Esophagus (tissue), 2 donors: Measurements from ENCODE around the gene FKBP5. TPM values are rescaled to one million over a fixed set of nuclear protein-coding genes. Genes with fewer than 3 reads are reported as not detected.

Experiments used
- H3K27ac ChIP-seq, 2 donors: one replicate each; pipeline ENCODE4 v1.5.1; 2013; ENCODE audit warnings: low read depth in 2 of 2, mild to moderate bottlenecking in 2 of 2, inconsistent platforms in 1 of 2, low read length in 1 of 2, moderate library complexity in 1 of 2
- H3K27me3 ChIP-seq, 2 donors: one replicate each; pipeline ENCODE4 v1.6.1; 2013; ENCODE audit warnings: low read length in 2 of 2, control low read depth in 1 of 2, mild to moderate bottlenecking in 1 of 2; ENCODE audit not compliant: insufficient read depth in 2 of 2, control insufficient read depth in 1 of 2
- H3K36me3 ChIP-seq, 2 donors: one replicate each; pipeline ENCODE4 v1.6.1; 2013; ENCODE audit warnings: low read length in 1 of 2; ENCODE audit not compliant: control insufficient read depth in 2 of 2, insufficient read depth in 2 of 2
- H3K4me1 ChIP-seq, 2 donors: one replicate each; pipeline ENCODE4 v1.6.1; 2013; ENCODE audit warnings: low read length in 1 of 2; ENCODE audit not compliant: control insufficient read depth in 2 of 2, insufficient read depth in 2 of 2
- H3K4me3 ChIP-seq, 2 donors: one replicate each; pipeline ENCODE4 v1.5.1; 2013; ENCODE audit warnings: low read length in 2 of 2, mild to moderate bottlenecking in 2 of 2, low read depth in 1 of 2, moderate library complexity in 1 of 2
- H3K9me3 ChIP-seq, 2 donors: one replicate each; pipeline ENCODE4 v1.6.1; 2013; ENCODE audit warnings: mild to moderate bottlenecking in 2 of 2, low read depth in 1 of 2, low read length in 1 of 2, moderate library complexity in 1 of 2; ENCODE audit not compliant: control insufficient read depth in 2 of 2, insufficient read depth in 1 of 2
- WGBS, 2 donors: extraction: QIAGEN DNeasy Blood & Tissue Kit; methylation state at CpG; one replicate each; pipeline ENCODE4 v1.1.7; 2013; 5-methylcytosine and 5-hydroxymethylcytosine counted together
- polyA plus RNA-seq, 2 donors: library from polyadenylated mRNA; stranded (reverse); fragments of 200-250 nt; gene quantifications; one replicate each; pipeline ENCODE4 v1.2.3, GENCODE V29; 2013
- donor health status: healthy with polysubstance abuse.
- donor health status: Bipolar disorder and iron deficiency.

FKBP5 gene
- polyA plus RNA-seq, 2 donors: 32.8 to 45.9 TPM

DNA sequence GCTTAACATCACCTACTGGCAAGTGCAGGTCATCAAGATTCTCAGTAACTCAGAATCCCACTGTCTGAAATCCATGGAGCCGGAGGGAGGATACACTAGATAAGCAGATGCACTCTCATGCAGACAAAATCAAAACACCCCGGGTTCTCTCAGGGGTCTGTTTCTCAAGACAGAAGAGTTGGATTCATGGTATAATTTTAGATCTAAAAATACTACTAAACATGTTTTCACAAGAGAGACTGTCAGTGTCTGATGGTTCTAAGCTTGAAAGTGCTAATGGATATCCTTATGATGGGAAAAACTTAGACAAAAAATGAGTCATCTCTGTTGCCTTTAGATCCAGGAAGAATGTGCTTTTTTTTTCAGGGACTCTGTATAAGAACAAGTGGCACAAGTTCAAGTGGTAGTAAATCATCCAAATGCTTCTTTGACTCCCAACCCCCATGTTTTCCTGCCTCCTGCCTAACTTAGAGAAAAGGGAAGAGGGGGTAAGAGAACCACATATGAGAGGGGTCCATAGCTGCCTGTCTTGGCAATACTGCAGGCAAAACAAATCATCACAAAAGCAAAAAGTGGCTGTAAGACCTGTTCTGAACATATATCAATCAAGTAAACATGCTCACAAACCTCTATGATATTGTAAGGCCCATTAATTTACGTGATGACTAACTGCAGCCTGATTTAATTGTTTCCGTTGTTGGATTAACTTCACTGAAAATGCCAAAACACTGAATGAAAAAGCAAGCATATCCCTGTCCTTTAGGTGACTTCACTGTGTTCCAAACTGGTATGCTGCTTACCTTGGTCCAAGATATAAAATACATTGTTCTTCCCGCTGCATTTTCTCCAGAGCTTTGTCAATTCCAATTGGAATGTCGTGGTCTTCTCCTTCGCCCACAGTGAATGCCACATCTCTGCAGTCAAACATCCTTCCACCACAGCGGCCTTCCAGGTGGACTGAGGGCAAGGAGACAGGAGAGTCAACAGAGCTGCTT, 92.0 kb downstream of the FKBP5 start:
- Histone ChIP-seq H3K4me1 (peaks cover 3 to 15% of the 10 kb centered on the region in 2 donors), H3K27ac (peak overlapping the region; percentile 92 to 93), H3K9me3 (no peaks in the 10 kb centered on the region), H3K36me3 (peaks cover 3 to 8% of the 10 kb centered on the region in 2 donors), H3K4me3 (no peak overlapping the region), H3K27me3 (no peaks in the 10 kb centered on the region)
- 48 to 66% methylated on average over 8 of the region's 8 CpGs for WGBS, 2 donors

DNA sequence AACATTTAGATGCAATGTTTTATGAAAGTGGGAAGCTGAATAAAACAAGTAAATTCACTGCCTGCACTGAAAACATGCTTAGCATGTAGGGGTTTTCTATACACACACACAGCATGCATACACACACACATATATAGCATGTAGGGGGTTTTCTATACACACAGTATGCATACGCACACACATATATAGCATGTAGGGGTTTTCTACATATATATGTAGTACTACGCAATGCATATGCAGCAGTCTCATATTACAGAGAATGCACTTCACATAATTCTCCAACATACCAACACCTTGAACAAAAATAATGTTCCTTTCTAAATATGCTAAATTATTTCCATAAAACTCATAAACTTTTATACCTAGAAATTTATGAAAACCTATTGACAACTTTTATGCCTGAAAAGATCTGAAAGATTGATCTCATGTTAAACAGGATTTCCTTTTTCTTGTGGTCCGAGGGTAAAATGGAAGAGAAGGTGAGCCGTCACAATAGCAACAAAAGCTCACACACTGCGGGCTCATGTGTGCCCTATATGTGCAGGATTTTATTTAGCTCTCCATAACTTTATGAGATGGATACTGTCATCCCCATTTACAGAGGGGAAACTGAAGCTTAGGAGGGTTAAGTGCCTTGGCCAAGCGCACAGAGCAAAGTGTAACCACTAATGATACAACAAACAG, 94.1 kb downstream of the FKBP5 start:
- Histone ChIP-seq H3K27me3 (no peaks in the 10 kb centered on the region), H3K36me3 (peaks cover 8% of the 10 kb centered on the region in 2 donors), H3K27ac (peak overlapping the region in 1 of 2 donors; percentile 3), H3K9me3 (no peaks in the 10 kb centered on the region), H3K4me3 (no peak overlapping the region), H3K4me1 (peaks cover 3 to 11% of the 10 kb centered on the region in 2 donors)
- WGBS, 2 donors: 90 to 92% methylated on average over 6 of the region's 6 CpGs

DNA sequence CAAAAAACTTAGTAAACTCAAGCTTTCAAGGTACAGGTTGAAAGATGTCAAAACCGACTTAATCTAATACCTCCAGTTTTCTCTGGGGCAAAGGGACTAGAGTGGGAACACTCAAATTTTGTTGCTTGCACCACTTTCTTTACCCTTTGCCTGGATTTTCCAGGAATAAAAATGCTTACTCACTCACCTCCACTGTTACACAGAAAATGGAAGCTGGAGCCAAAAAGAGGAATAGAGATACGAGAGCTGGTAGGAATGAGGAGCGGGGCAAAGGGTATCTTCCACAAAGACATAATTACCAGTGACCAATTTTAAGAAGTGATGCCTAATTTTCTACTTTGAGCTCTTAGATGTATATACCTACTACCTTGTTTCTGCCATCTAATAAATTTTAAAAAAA, 96.5 kb downstream of the FKBP5 start:
- H3K27ac ChIP-seq: no peak overlapping the region
- peaks cover 3 to 13% of the 10 kb centered on the region in 2 donors for H3K4me1 ChIP-seq
- 84 to 87% methylated on average over 3 of the region's 3 CpGs for WGBS, 2 donors
- no peaks in the 10 kb centered on the region for H3K27me3 ChIP-seq
- peaks cover 8 to 14% of the 10 kb centered on the region in 2 donors for H3K36me3 ChIP-seq
- no peaks in the 10 kb centered on the region for H3K9me3 ChIP-seq
- H3K4me3 ChIP-seq: no peak overlapping the region

DNA sequence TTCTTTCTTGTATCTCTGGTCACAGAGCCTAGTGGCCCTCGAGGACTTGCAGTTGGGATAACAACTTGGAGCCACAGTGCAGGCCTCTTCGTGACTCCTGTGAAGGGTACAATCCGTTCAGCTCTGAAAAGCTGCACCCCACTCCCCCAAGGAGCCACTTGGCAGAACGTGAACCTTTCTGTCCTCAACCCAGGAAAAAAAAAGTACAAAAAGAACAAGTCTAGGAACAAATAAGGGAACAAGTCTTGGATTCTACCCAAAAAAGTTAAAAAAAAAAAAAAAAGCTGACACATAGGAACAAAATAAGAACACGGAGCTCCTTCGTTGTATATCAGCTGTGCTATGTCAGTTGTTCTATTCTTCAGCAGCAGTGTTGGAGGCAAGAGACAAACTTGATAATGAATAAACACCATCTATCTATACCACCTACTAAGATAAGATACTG, 98.1 kb downstream of the FKBP5 start:
- Histone ChIP-seq H3K27me3 (no peaks in the 10 kb centered on the region), H3K27ac (peak overlapping the region; percentile 83 to 87), H3K4me3 (no peak overlapping the region), H3K9me3 (no peaks in the 10 kb centered on the region), H3K36me3 (peaks cover 12 to 15% of the 10 kb centered on the region in 2 donors), H3K4me1 (peaks cover 0 to 9% of the 10 kb centered on the region in 2 donors)
- 38 to 66% methylated on average over 6 of the region's 6 CpGs for WGBS, 2 donors

DNA sequence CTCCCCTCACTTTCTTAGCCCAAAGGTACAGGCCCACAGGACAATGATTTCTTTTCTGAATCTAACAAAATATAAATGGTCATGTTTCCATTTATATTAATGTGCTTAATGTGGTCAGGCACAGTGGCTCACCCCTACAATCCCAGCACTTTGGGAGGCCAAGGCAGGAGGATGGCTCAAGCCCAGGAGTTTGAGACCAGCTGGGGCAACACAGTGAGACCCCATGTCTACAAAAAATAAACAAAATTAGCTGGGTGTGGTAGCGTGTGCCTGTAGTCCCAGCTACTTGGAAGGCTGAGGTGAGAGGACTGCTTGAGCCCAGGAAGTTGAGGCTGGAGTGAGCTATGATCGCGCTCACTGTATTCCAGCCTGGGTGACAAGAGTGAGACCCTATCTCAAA, 98.8 kb downstream of the FKBP5 start:
- Histone ChIP-seq H3K27ac (peak overlapping the region; percentile 83 to 87), H3K36me3 (peaks cover 11 to 15% of the 10 kb centered on the region in 2 donors), H3K4me3 (no peak overlapping the region), H3K4me1 (peaks cover 0 to 9% of the 10 kb centered on the region in 2 donors), H3K27me3 (no peaks in the 10 kb centered on the region), H3K9me3 (no peaks in the 10 kb centered on the region)
- WGBS, 2 donors: 97 to 100% methylated on average over 3 of the region's 3 CpGs

DNA sequence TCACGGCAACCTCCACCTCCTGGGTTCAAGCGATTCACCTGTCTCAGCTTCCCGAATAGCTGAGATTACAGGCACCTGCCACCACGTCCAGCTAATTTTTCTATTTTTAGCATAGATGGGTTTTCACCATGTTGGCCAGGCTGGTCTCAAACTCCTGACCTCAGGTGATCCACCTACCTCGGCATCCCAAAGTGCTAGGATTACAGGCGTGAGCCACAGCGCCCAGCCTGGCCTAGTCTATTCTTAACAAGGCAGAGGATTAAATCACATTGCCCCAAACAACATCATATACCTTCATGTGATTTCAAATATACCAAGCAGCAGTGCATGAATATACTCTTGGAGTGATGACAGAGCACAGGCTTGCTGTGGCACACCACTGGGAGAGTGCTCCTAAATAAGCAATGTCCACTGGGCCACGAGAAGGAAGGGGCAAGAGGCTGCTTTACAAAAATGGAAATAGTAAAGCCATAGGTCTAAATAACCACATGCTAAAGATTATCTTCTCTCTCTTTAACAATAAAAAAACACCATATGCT, 99.4 kb downstream of the FKBP5 start:
- 95% methylated on average over 8 of the region's 8 CpGs for WGBS, 2 donors
- Histone ChIP-seq H3K9me3 (no peaks in the 10 kb centered on the region), H3K4me1 (peaks cover 0 to 10% of the 10 kb centered on the region in 2 donors), H3K27me3 (no peaks in the 10 kb centered on the region), H3K36me3 (peaks cover 8 to 15% of the 10 kb centered on the region in 2 donors), H3K27ac (peak overlapping the region; percentile 83 to 87), H3K4me3 (no peak overlapping the region)

DNA sequence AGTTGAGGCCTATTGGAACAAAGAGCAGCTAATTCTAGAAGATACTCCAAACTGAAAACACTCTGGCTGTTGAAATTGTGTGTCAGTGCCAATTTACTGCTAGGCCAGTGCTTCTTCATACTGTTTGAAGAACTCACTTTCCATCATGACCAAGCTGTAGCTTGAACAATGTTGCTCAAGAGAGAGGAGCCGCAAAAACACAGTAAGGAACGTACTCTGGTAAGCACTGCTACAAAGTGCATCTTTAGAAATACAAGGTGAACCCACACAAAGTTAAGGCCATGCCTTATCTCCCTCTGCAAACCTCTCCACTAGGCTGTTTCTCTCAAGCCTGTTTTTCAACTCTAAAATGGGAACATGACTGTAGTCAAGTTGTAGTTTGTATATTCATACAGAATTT, 101.5 kb downstream of the FKBP5 start:
- WGBS, 2 donors: 87 to 88% methylated on average over 2 of the region's 2 CpGs
- no peaks in the 10 kb centered on the region for H3K27me3 ChIP-seq

DNA sequence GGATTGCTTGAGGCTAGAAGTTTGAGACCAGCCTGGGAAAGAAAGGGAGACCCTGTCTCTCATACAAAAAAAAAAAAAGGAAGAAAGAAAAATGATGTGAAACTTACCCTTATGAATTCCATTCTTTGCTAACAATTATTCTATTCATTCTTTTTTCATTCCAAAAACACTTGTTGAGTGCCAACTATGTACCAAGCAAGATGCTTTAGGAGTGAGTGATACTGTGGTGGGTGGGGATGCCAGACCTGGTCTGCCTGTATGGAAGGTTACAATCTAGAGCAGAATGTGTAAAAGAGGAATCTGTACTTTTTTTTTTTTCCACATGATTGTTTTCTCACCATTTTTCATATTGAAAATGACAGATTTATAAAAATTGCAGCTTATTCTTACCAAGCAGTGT, 102.2 kb downstream of the FKBP5 start:
- no peak overlapping the region for H3K27ac ChIP-seq

More for the DNA sequence above, 101.5 kb downstream of the FKBP5 start:
- Histone ChIP-seq H3K4me1 (peaks cover 0 to 5% of the 10 kb centered on the region in 2 donors), H3K27ac (peak overlapping the region in 1 of 2 donors; percentile 31), H3K9me3 (no peaks in the 10 kb centered on the region), H3K4me3 (no peak overlapping the region), H3K36me3 (peaks cover 6 to 15% of the 10 kb centered on the region in 2 donors)

DNA sequence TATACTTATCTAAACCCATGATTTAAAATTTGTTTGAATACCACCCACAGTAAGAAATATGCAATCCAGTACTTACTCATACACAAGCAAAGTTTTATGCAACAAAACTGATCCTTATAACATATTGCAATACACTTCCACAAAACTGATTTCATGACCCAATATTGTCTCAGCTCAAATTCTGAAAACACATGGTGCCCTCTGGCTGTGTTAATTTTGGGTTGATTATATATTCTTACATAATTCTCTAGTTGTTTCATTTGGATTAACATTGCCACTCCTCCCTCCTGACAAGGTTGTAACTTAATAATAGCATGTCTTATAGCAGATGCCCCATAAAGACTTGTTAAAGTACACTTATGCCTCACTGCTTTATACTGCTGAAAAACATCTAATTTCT, 103.1 kb downstream of the FKBP5 start:
- Histone ChIP-seq H3K27ac (no peak overlapping the region), H3K36me3 (peaks cover 10 to 23% of the 10 kb centered on the region in 2 donors), H3K4me3 (no peak overlapping the region), H3K9me3 (no peaks in the 10 kb centered on the region), H3K27me3 (no peaks in the 10 kb centered on the region), H3K4me1 (peaks cover 0 to 5% of the 10 kb centered on the region in 2 donors)

More for the DNA sequence above, 102.2 kb downstream of the FKBP5 start:
- no peak overlapping the region for H3K4me3 ChIP-seq
- H3K27me3 ChIP-seq: no peaks in the 10 kb centered on the region
- H3K36me3 ChIP-seq: peaks cover 10 to 20% of the 10 kb centered on the region in 2 donors
- peaks cover 0 to 5% of the 10 kb centered on the region in 2 donors for H3K4me1 ChIP-seq
- H3K9me3 ChIP-seq: no peaks in the 10 kb centered on the region
